ENCODE data around the gene DNAJC27.

GRCh38 chr2:24926220-24926601 lies 45.5 kb downstream of the DNAJC27 start:
- TF ChIP-seq POLR2AphosphoS5 (IDR thresholded peaks at IDR 0.05; ENCODE audit: low read depth, low read length) = no peak
- TF ChIP-seq TAF1 (IDR thresholded peaks at IDR 0.05; ENCODE audit: borderline replicate concordance, low read depth, low read length) = no peak
